ENCODE measurements around the gene CTSL. TPM values are rescaled to one million over a fixed set of nuclear protein-coding genes. Genes with fewer than 3 reads are reported as not detected.

The CTSL gene
- total RNA-seq, 1 donor from 2014 or later: 40.4 TPM

- DNase-seq: no peak
These were observed 34.6 kb downstream of the CTSL start for GRCh38 chr9:87760529-87760928.

DNA sequence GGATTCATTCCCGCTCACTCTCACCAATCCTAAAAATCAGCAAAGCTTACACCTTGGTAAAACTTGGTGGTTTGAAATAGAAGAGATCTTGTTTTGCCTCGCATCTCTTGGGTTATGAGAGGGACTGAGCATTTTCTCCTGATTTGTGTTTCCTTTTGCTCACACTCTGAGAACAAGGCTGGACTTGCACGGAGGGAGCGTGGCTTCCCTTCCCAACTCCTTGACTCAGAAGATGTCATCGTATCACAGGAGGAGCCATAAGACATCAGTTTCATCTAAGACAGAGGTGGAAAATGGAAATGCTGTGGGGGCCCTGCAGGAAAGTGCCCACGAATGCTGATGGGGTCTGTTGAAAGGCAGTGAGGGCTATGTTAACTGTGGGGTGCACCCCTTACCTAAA lies 37.4 kb downstream of the CTSL start:
- no peak for DNase-seq

DNA sequence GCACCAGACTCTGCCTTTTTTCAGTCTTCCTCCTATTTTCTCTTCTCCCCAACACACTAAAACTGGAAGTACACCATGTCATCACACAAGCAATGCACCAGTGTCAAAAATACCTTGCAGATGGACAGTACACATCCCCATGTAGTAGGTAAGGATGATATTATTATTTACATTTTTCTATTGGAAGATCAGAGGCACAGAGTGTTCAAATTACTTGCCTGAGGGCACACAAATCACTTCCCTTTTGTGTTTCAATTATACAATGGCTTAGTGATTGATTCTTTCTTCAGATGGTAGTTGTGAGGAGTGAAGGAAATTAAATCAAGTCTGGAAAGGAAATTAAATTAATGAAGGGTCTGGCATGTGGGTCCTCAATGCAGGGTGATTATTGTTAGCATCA lies 39.6 kb downstream of the CTSL start:
- no peak for DNase-seq

GRCh38 chr9:87766697-87767096 lies 40.8 kb downstream of the CTSL start:
- no peak for DNase-seq

- no peak for DNase-seq
These were observed 44.8 kb downstream of the CTSL start for GRCh38 chr9:87770616-87771315.

DNA sequence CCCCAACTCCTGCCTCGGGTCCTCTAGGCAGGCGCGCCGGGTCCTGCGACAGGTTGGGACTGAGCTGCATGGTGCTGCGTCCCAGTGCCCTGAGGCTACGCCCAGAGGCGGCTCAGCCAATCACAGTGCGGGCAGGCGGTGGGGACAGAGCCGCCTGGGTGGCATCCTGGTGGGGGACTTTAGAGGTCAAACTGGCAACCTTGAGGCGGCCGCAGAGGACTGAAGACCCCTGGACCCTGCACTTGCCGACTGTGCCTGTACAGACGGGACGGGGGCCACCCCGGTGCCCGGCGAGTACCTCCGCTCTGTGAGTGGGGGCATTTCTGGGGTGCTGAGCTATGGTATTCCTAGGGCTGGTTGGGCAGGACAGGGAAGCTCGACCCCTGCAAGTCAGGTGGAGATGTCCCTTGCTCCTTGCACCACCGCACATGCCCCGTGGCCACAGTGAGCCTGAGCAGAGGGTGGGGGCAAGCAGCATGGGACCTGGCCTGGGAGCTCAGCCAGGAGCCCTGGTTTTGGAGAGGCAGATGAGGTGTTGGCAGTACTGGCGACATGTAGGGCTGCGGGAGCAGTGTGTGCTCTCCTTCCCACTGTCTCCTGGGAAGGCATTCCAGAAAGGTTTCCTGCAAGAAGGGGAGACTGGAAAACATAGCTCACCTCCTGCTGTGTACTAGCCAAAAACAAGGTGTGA lies 45.5 kb downstream of the CTSL start:
- no peak for DNase-seq

DNA sequence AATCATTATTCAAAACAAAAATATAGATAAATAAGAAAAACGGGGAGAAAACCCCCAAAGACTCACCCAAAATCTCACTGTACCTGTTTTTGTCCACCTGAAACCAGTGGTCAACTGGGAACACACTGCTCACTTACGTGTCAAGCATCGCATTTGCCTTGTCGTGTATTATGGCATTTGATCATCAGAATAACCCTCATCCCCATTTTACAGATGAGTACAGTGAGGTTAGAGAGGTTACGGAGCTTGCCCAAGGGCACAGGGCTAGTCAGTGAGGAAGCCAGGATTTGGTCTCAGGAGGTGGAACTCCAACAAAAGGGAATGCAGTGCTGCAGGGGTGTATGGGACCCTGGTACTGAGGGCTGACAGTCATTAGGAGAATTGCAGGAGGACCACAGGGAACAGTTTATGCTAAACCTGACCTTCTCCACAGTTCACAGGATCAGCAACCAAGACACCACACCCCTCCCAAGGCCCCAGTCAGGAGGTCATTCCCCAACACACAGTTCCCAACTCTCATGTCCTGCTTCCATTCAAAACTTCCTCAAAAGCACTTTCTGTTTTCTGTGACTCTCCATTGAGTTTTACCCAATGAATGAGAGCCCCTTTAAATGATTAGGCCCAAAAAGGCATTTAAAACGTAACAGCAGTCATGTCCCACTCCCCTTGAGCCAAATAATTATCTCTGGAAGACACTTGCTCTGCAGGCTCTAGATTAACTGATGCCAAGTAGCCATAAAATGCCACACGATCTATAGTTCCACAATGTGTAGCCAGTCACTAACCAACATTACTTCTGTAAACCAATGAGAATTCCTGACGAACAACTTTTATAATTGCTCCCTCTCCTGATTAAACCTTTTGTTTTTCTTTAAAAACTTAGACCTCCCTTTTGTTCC lies 50.8 kb downstream of the CTSL start:
- no peak for DNase-seq

- DNase-seq: no peak
These were observed 53.1 kb downstream of the CTSL start for GRCh38 chr9:87778996-87779395.

Other genes with a start within 250 kb of the CTSL start
- gene DAPK1, start 228.3 kb upstream of the CTSL start, total RNA-seq: 67.4 TPM
- not detected for gene SPATA31E1, start 156.8 kb downstream of the CTSL start, total RNA-seq
- gene SPATA31C1, start 191.8 kb downstream of the CTSL start, total RNA-seq: not detected
- gene CDK20, start 248.4 kb downstream of the CTSL start, total RNA-seq: 12.6 TPM

Measured in occipital lobe (tissue), 2 donors.